HG03575 (cell line): ENCODE measurements around the gene MTHFSD.

Source experiments
- ATAC-seq: cut with Tn5 transposase; IDR thresholded peaks from one replicate; pipeline ENCODE4 v1.9.1; 2021; ENCODE audit not compliant: unreplicated experiment, insufficient number of reproducible peaks, low FRiP score; ENCODE audit errors: extremely low read depth

Gene MTHFSD

GRCh38 chr16:86572606-86573005, 17.6 kb upstream of the MTHFSD start:
- no peak for ATAC-seq

- no peak for ATAC-seq
Measured at GRCh38 chr16:86572041-86572521, 17.0 kb upstream of the MTHFSD start.

GRCh38 chr16:86571530-86571915, 16.5 kb upstream of the MTHFSD start:
- no peak for ATAC-seq

- no peak for ATAC-seq
Measured at GRCh38 chr16:86570558-86571529, 15.8 kb upstream of the MTHFSD start.

GRCh38 chr16:86569701-86570447, 14.8 kb upstream of the MTHFSD start:
- ATAC-seq = no peak

- ATAC-seq = no peak
Measured at GRCh38 chr16:86568677-86569623, 13.9 kb upstream of the MTHFSD start.

- ATAC-seq = no peak
Measured at GRCh38 chr16:86567701-86568581, 12.9 kb upstream of the MTHFSD start.

- no peak for ATAC-seq
Measured at GRCh38 chr16:86566966-86567700, 12.1 kb upstream of the MTHFSD start.

GRCh38 chr16:86566601-86566965, 11.5 kb upstream of the MTHFSD start, which contains the start of gene FOXC2:
Gene FOXC2 (plus strand): TSS chr16:86566829. CDS start chr16:86567336, 507 bp downstream.
- no peak for ATAC-seq

- ATAC-seq = no peak
Measured at GRCh38 chr16:86565644-86566511, 10.8 kb upstream of the MTHFSD start.

GRCh38 chr16:86565181-86565631, 10.2 kb upstream of the MTHFSD start:
- ATAC-seq = no peak

- no peak for ATAC-seq
Measured at GRCh38 chr16:86563469-86564345, 8.7 kb upstream of the MTHFSD start.

- ATAC-seq = no peak
Measured at GRCh38 chr16:86562356-86562755, 7.3 kb upstream of the MTHFSD start.

- ATAC-seq = no peak
Measured at GRCh38 chr16:86559802-86560305, 4.8 kb upstream of the MTHFSD start.
